WERI-Rb-1 (cell line): ENCODE measurements around the gene CHFR.
"Not testable (repeated sequence)": the region's sequence is repeated elsewhere in the genome, so short reads cannot be mapped to it uniquely, and the experiment has no call there.

Experiments used
- DNase-seq: peaks from one replicate; pipeline ENCODE4 v3.0.0-alpha.2; 2020
- H3K27ac ChIP-seq: fragments of 250-450 bp; sonication (Bioruptor Pico); 2 replicates; pipeline ENCODE4 v1.5.1; 2020; ENCODE audit warnings: mild to moderate bottlenecking, moderate library complexity
- H3K27me3 ChIP-seq: fragments of 250-450 bp; sonication (Bioruptor Pico); 2 replicates; pipeline ENCODE4 v1.5.1; 2021; ENCODE audit warnings: mild to moderate bottlenecking, low read depth, moderate library complexity; ENCODE audit not compliant: insufficient read depth, severe bottlenecking
- H3K36me3 ChIP-seq: fragments of 250-450 bp; sonication (Bioruptor Pico); 2 replicates; pipeline ENCODE4 v1.5.1; 2020; ENCODE audit warnings: mild to moderate bottlenecking, moderate library complexity
- H3K4me3 ChIP-seq: 2 replicates; pipeline ENCODE4 v1.5.1; 2011; ENCODE audit warnings: low read depth, mild to moderate bottlenecking, control low read depth, low read length
- H3K9me3 ChIP-seq: fragments of 250-450 bp; sonication (Bioruptor Pico); 2 replicates; pipeline ENCODE4 v1.5.1; 2021; ENCODE audit warnings: mild to moderate bottlenecking, moderate library complexity; ENCODE audit not compliant: severe bottlenecking
- TF ChIP-seq, protein P1 (sequence below): IDR thresholded peaks from 2 replicates; pipeline ENCODE4 v1.5.1; 2011; ENCODE audit warnings: low read depth, mild to moderate bottlenecking, control low read depth, inconsistent platforms, low read length

CHFR gene

GRCh38 chr12:132908145-132909029, 21.0 kb upstream of the CHFR start:
- Histone ChIP-seq H3K27ac (peak overlapping the region; percentile 62), H3K4me3 (peak overlapping the region; percentile 78), H3K27me3 (no peaks in the 10 kb centered on the region), H3K36me3 (no peaks in the 10 kb centered on the region), H3K9me3 (peaks cover 4% of the 10 kb centered on the region)
- DNase-seq = peak; percentile 99
- TF ChIP-seq, protein P1, sequence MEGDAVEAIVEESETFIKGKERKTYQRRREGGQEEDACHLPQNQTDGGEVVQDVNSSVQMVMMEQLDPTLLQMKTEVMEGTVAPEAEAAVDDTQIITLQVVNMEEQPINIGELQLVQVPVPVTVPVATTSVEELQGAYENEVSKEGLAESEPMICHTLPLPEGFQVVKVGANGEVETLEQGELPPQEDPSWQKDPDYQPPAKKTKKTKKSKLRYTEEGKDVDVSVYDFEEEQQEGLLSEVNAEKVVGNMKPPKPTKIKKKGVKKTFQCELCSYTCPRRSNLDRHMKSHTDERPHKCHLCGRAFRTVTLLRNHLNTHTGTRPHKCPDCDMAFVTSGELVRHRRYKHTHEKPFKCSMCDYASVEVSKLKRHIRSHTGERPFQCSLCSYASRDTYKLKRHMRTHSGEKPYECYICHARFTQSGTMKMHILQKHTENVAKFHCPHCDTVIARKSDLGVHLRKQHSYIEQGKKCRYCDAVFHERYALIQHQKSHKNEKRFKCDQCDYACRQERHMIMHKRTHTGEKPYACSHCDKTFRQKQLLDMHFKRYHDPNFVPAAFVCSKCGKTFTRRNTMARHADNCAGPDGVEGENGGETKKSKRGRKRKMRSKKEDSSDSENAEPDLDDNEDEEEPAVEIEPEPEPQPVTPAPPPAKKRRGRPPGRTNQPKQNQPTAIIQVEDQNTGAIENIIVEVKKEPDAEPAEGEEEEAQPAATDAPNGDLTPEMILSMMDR = no peak

GRCh38 chr12:132907789-132908144, 20.4 kb upstream of the CHFR start:
- Histone ChIP-seq H3K4me3 (peak overlapping the region; percentile 78), H3K27ac (peak overlapping the region; percentile 49)
- H3K27me3 ChIP-seq, DNase-seq, H3K36me3 ChIP-seq, H3K9me3 ChIP-seq: not testable (repeated sequence)

GRCh38 chr12:132907216-132907615, 19.8 kb upstream of the CHFR start:
- H3K4me3 ChIP-seq = peak overlapping the region; percentile 78
- peaks cover 4% of the 10 kb centered on the region for H3K9me3 ChIP-seq
- TF ChIP-seq, protein P1 = no peak
- no peaks in the 10 kb centered on the region for H3K36me3 ChIP-seq
- H3K27me3 ChIP-seq = no peaks in the 10 kb centered on the region
- DNase-seq = peak; percentile 20
- H3K27ac ChIP-seq = no peak overlapping the region

DNA sequence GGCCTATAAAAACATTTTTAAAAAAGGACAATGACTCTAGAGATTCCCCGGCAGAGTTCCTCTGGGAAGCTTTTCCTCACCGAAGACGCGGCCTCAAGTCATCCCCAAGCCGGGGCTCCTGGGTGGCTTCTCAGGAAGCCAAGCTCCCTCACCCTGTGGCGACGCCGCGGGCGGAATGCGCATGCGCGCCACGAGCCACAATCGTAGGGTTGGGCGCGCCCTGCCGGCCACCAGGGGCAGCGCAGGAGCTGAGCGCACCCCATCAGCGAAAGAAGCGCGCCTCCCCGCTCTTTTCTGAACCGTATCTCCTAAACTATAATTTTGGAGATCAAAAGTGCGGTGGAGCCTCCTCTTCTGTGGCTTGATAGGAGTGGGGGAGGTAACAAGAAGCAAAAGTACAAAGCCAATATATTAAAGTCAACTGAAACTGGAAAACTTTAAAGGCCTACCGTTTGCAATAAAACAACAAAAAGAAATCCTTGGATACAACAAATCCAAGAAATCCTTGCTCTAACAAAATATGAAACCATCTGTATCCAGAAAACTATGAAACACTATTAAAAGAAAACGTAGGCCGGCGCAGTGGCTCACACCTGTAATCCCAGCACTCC, 17.4 kb upstream of the CHFR start:
- TF ChIP-seq, protein P1 = peak; percentile 92
- no peaks in the 10 kb centered on the region for H3K27me3 ChIP-seq
- H3K9me3 ChIP-seq = peaks cover 2% of the 10 kb centered on the region
- H3K36me3 ChIP-seq = no peaks in the 10 kb centered on the region
- H3K27ac ChIP-seq = peak overlapping the region; percentile 35; the same call in 1 of the 2 replicates
- H3K4me3 ChIP-seq = no peak overlapping the region
- DNase-seq = peak; percentile 85

DNA sequence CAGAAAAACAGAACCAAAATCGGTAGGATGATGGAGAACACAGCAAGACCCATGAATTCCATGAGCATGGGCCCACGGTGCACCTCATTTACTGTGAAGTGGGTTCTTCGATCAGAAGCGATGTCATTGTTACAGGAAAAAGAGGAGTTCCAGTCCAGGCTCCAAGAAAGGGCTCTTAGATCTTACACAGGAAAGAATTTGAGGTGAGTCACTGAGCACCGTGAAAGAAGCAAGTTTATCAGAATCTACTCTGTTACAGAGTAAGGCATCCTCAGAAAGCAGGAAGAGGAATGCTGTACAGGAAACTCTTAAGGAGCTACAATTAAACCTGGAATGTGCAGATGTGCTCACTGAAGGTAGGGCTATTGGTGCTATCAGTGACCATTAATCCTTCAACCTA, 11.6 kb upstream of the CHFR start:
- H3K36me3 ChIP-seq = no peaks in the 10 kb centered on the region
- H3K27ac ChIP-seq = no peak overlapping the region
- H3K4me3 ChIP-seq = no peak overlapping the region
- H3K27me3 ChIP-seq = no peaks in the 10 kb centered on the region
- H3K9me3 ChIP-seq = peaks cover 2% of the 10 kb centered on the region
- no peak for DNase-seq
- TF ChIP-seq, protein P1 = no peak

DNA sequence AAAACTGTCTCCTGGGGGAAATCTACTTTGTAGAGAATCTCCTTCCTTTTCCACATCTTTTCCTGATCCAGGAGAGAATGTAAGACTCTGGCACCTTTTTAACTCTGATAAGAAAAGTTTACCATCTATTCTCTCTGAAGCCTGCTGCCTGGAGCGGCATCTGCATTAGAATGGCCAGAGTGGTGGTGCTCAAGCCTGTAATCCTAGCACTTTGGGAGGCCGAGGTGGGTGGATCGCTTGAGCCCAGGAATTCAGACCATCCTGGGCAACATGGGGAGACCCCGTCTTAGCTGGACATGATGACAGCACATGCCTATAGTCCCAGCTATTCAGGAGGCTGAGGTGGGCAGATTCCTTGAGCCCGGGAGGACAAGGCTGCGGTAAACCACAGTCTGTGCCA, 1.4 kb upstream of the CHFR start:
- Histone ChIP-seq H3K36me3 (peaks cover 8% of the 10 kb centered on the region), H3K4me3 (no peak overlapping the region), H3K27me3 (no peaks in the 10 kb centered on the region), H3K27ac (no peak overlapping the region), H3K9me3 (no peaks in the 10 kb centered on the region)
- TF ChIP-seq, protein P1 = no peak
- DNase-seq = no peak
